Right renal cortex interstitium (tissue), 3 donors: ENCODE data around the gene SOS1. TPM values are rescaled to one million over a fixed set of nuclear protein-coding genes. Genes with fewer than 3 reads are reported as not detected.
"Not testable (repeated sequence)": the region's sequence is repeated elsewhere in the genome, so short reads cannot be mapped to it uniquely, and the experiment has no call there.

Experiments
- DNase-seq, 3 donors: peaks; one replicate each; pipeline ENCODE4 v3.0.0-alpha.2; 2013; ENCODE audit warnings: low read depth in 3 of 3, low spot score in 2 of 3
- polyA plus RNA-seq, 3 donors: library from polyadenylated mRNA; unstranded; fragments of 120-200 nt; gene quantifications; one replicate each; pipeline ENCODE4 v1.2.1, GENCODE V29; 2013; ENCODE audit not compliant: insufficient read length in 3 of 3

SOS1 gene
- polyA plus RNA-seq, 3 donors: 45.9 to 57.1 (median 47.5) TPM

GRCh38 chr2:38936516-38936915 is 184.3 kb downstream of the SOS1 start:
- not testable (repeated sequence) for DNase-seq

DNA sequence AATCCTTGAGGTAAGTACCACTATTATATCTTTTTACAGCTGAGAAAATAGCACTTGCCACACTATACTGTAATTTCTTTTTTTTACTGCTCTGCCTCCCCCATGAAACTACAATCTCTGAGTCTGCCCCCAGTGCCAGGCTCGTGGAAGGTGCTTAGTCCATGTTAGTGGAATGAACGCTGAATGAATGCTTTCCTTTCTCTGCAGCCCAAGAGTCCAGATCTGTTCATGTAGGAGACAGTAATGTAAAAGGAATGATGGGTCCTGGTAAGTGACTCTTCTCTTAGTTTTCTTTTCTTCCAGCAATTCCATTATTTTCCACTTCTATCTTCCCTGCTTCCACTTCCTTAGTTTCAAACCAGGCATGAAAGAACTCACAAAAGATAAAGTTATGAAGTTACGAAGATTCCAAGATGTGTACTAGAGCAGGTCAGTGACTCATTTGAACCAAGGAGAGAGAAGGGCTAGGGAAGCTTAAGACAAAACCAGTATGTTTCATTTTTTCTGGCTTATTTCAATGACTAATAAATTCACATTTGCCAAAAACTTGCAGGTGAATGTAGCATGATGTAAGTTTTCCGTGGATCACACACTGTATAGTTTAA is 185.2 kb downstream of the SOS1 start:
- DNase-seq: no peak

DNA sequence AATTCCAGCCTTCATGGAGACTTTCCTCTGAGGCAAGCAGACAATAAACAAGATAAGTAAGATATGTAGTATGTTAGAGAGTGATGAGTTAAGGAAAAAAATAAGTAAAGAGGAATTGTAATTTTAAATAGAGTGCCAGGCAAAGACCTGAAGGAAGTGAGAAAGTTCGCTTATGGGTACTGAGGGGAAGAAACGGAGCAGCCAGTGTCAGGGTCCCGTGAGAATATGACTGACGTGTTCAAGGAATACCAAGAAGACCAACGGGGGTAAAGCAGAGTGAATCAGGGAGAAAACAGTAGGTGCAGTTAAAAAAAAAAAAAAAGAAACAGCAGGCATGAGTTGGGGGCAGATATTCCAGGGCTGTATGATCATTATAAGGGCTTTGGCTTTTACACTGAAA is 186.1 kb downstream of the SOS1 start:
- DNase-seq: no peak

DNA sequence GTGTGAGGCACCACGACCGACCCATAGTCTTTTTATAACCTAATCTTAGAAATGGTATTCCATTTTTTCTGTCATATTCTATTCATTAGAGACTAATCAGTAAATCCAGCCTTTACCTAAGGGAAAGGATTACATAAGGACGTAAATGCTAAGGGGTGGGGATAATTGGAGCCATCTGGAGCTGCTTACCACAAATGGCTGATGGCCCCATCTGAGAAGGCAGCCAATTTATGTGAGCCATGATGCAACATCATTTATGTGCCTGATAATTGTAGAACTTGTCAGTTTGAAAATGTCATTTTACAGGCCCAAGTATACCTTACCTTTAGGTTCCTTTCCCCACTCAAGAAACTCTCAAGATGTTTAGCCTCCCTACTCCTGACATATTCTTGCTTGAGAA is 187.2 kb downstream of the SOS1 start:
- no peak for DNase-seq

GRCh38 chr2:38932586-38932985 is 188.3 kb downstream of the SOS1 start:
- DNase-seq: no peak

Other genes with a start within 250 kb of the SOS1 start
- gene DHX57, start 245.1 kb downstream of the SOS1 start, polyA plus RNA-seq: 10 to 100 TPM; 31.1 to 43.1 (median 42.1) TPM
- gene MORN2, start 245.1 kb downstream of the SOS1 start, polyA plus RNA-seq: 10 to 100 TPM; 59.6 to 63.6 (median 60.8) TPM
- 1 to 10 TPM; 1.4 to 2.2 (median 2.0) TPM for gene ARHGEF33, start 231.2 kb downstream of the SOS1 start, polyA plus RNA-seq
- 1 to 10 TPM in 1 of 3 donors, under 1 TPM in 2; 0.81 to 1.0 (median 0.90) TPM for gene CDKL4, start 122.9 kb upstream of the SOS1 start, polyA plus RNA-seq